PFSK-1 (cell line): ENCODE data around the gene RNF113B.

Source experiments
- POLR2AphosphoS5 ChIP-seq: IDR thresholded peaks from 2 replicates; pipeline ENCODE4 v1.6.1; 2012; ENCODE audit warnings: low read depth, mild to moderate bottlenecking, control low read depth, low read length, moderate library complexity
- TAF1 ChIP-seq: IDR thresholded peaks from 2 replicates; pipeline ENCODE4 v1.6.1; 2012; ENCODE audit warnings: low read length, control low read depth, borderline replicate concordance; ENCODE audit not compliant: insufficient read depth

DNA sequence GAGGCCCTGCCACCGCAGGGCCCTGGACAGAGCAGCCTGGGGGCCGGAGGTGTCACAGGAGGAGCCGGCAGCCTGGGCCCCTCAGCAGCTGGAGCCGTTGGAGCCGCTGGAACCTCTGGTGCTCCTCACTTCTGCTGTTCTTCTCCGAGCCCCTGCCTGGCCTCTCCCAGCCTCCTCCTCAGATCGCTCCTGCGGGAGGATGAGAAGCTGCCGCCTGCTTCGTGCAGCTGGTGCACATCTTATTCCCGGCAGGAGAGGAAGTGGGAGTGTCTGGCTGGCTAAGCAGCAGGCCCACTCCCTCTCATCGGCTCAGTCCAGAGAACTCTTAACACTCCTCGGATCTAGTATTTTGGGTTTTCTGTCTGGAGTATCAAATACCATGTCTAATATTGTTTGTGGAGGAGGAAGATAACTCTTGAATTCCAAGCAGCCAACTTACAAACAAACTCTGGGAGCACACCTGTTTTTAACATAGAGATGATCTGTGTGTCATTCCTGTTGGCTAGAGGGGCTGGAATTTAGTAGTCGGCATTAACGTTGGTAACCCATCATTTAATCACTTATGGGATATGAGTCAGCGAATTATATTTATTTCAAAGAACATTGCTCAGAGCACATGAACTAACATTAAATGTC lies 37.1 kb upstream of the RNF113B start:
- no peak for TF ChIP-seq POLR2AphosphoS5
- no peak for TF ChIP-seq TAF1
